ENCODE results near the gene CDYL2. TPM values are rescaled to one million over a fixed set of nuclear protein-coding genes. Genes with fewer than 3 reads are reported as not detected.
A peak's percentile ranks its signal among the peaks of the same experiment; 100 is the strongest.

CDYL2 gene
- total RNA-seq, 1 donor from 2014 or later: 4.9 TPM

- Mint-ChIP-seq H3K27ac (peak overlapping the region; percentile 84), H3K4me1 (no peaks in the 10 kb centered on the region), H3K9me3 (peaks cover 4% of the 10 kb centered on the region), H3K36me3 (peaks cover 4% of the 10 kb centered on the region), H3K27me3 (ENCODE audit: insufficient read depth, low read depth) (peaks cover 4% of the 10 kb centered on the region), H3K4me3 (no peak overlapping the region)
- Histone ChIP-seq H3K9ac (no peak overlapping the region), H3F3A (ENCODE audit: low read depth) (no peaks in the 10 kb centered on the region), H3K4me2 (no peak overlapping the region), H4K20me1 (ENCODE audit: low read depth) (no peaks in the 10 kb centered on the region), H3K36me3 (no peaks in the 10 kb centered on the region), H3K79me2 (ENCODE audit: low read depth) (no peaks in the 10 kb centered on the region), H3K27me3 (no peaks in the 10 kb centered on the region), H3K4me1 (no peaks in the 10 kb centered on the region), H3K27ac (no peak overlapping the region), H3K9me3 (ENCODE audit: low read depth) (no peaks in the 10 kb centered on the region), H2AFZ (replicated peaks) (no peak overlapping the region), H3K4me3 (no peak overlapping the region)
- no peak for TF ChIP-seq EZH2phosphoT487 (IDR thresholded peaks at IDR 0.05)
- TF ChIP-seq EZH2 (IDR thresholded peaks at IDR 0.05): no peak
- no peak for TF ChIP-seq CTCF (IDR thresholded peaks at IDR 0.05)
- DNase-seq (ENCODE audit: low spot score): no peak
Observed at GRCh38 chr16:80684136-80684765, 120.1 kb downstream of the CDYL2 start.

- H3K4me1 Mint-ChIP-seq: no peaks in the 10 kb centered on the region
- H3K36me3 Mint-ChIP-seq: peaks cover 4% of the 10 kb centered on the region
- Histone ChIP-seq H3F3A (ENCODE audit: low read depth) (no peaks in the 10 kb centered on the region), H3K79me2 (ENCODE audit: low read depth) (no peaks in the 10 kb centered on the region), H3K4me2 (no peak overlapping the region), H3K4me3 (no peak overlapping the region), H3K27ac (no peak overlapping the region), H3K36me3 (no peaks in the 10 kb centered on the region), H4K20me1 (ENCODE audit: low read depth) (no peaks in the 10 kb centered on the region), H3K9me3 (ENCODE audit: low read depth) (no peaks in the 10 kb centered on the region), H2AFZ (replicated peaks) (no peak overlapping the region), H3K27me3 (no peaks in the 10 kb centered on the region), H3K4me1 (no peaks in the 10 kb centered on the region), H3K9ac (no peak overlapping the region)
- H3K27me3 Mint-ChIP-seq (ENCODE audit: insufficient read depth, low read depth): peaks cover 4% of the 10 kb centered on the region
- H3K9me3 Mint-ChIP-seq: peaks cover 4% of the 10 kb centered on the region
- no peak for TF ChIP-seq EZH2 (IDR thresholded peaks at IDR 0.05)
- no peak for TF ChIP-seq EZH2phosphoT487 (IDR thresholded peaks at IDR 0.05)
- TF ChIP-seq CTCF (IDR thresholded peaks at IDR 0.05): no peak
- H3K27ac Mint-ChIP-seq: no peak overlapping the region
- no peak for DNase-seq (ENCODE audit: low spot score)
- H3K4me3 Mint-ChIP-seq: no peak overlapping the region
Observed at GRCh38 chr16:80683646-80684045, 120.8 kb downstream of the CDYL2 start.

GRCh38 chr16:80682421-80683070 is 121.9 kb downstream of the CDYL2 start:
- Histone ChIP-seq H3K9me3 (ENCODE audit: low read depth) (no peaks in the 10 kb centered on the region), H3K9ac (no peak overlapping the region), H3K27me3 (no peaks in the 10 kb centered on the region), H2AFZ (replicated peaks) (no peak overlapping the region), H3K4me3 (no peak overlapping the region), H3K79me2 (ENCODE audit: low read depth) (no peaks in the 10 kb centered on the region), H3F3A (ENCODE audit: low read depth) (no peaks in the 10 kb centered on the region), H3K4me2 (no peak overlapping the region), H3K4me1 (no peaks in the 10 kb centered on the region), H4K20me1 (ENCODE audit: low read depth) (no peaks in the 10 kb centered on the region), H3K27ac (no peak overlapping the region), H3K36me3 (no peaks in the 10 kb centered on the region)
- peaks cover 4% of the 10 kb centered on the region for H3K27me3 Mint-ChIP-seq (ENCODE audit: insufficient read depth, low read depth)
- TF ChIP-seq EZH2phosphoT487 (IDR thresholded peaks at IDR 0.05): no peak
- no peak for TF ChIP-seq CTCF (IDR thresholded peaks at IDR 0.05)
- TF ChIP-seq EZH2 (IDR thresholded peaks at IDR 0.05): no peak
- H3K27ac Mint-ChIP-seq: no peak overlapping the region
- H3K9me3 Mint-ChIP-seq: peaks cover 4% of the 10 kb centered on the region
- peaks cover 4% of the 10 kb centered on the region for H3K36me3 Mint-ChIP-seq
- H3K4me3 Mint-ChIP-seq: no peak overlapping the region
- no peaks in the 10 kb centered on the region for H3K4me1 Mint-ChIP-seq
- no peak for DNase-seq (ENCODE audit: low spot score)
